DMS53 (cell line): ENCODE results near the gene KCNN3.

Experiments used
- DNase-seq: peaks from one replicate; lab custom pipeline; 2025; lab: John Stamatoyannopoulos, UW

KCNN3 gene

GRCh38 chr1:154816369-154816768, 53.7 kb downstream of the KCNN3 start:
- DNase-seq, result no peak

- peak; percentile 32 for DNase-seq
Observed at GRCh38 chr1:154813846-154814505, 56.1 kb downstream of the KCNN3 start.

GRCh38 chr1:154813300-154813816, 56.7 kb downstream of the KCNN3 start:
- peak; percentile 94 for DNase-seq

GRCh38 chr1:154812877-154813276, 57.2 kb downstream of the KCNN3 start:
- no peak for DNase-seq

GRCh38 chr1:154810571-154810970, 59.5 kb downstream of the KCNN3 start:
- no peak for DNase-seq

- DNase-seq, result peak; percentile 48
Observed at GRCh38 chr1:154809436-154810413, 60.4 kb downstream of the KCNN3 start.

- DNase-seq, result no peak
Observed at GRCh38 chr1:154808909-154809262, 61.2 kb downstream of the KCNN3 start.

- DNase-seq, result no peak
Observed at GRCh38 chr1:154808261-154808908, 61.7 kb downstream of the KCNN3 start.

- no peak for DNase-seq
Observed at GRCh38 chr1:154807048-154807591, 63.0 kb downstream of the KCNN3 start.

GRCh38 chr1:154806333-154806732, 63.7 kb downstream of the KCNN3 start:
- DNase-seq, result no peak

GRCh38 chr1:154802982-154803920, 66.8 kb downstream of the KCNN3 start:
- DNase-seq, result peak; percentile 75

GRCh38 chr1:154802336-154802969, 67.6 kb downstream of the KCNN3 start:
- DNase-seq, result no peak

- no peak for DNase-seq
Observed at GRCh38 chr1:154801234-154802011, 68.7 kb downstream of the KCNN3 start.

GRCh38 chr1:154799188-154799587, 70.9 kb downstream of the KCNN3 start:
- no peak for DNase-seq

- no peak for DNase-seq
Observed at GRCh38 chr1:154798645-154799044, 71.4 kb downstream of the KCNN3 start.

GRCh38 chr1:154797175-154797574, 72.9 kb downstream of the KCNN3 start:
- no peak for DNase-seq

GRCh38 chr1:154796303-154796892, 73.7 kb downstream of the KCNN3 start:
- DNase-seq, result no peak

GRCh38 chr1:154794608-154795007, 75.5 kb downstream of the KCNN3 start:
- peak; percentile 32 for DNase-seq

GRCh38 chr1:154793685-154794084, 76.4 kb downstream of the KCNN3 start:
- no peak for DNase-seq
